ENCODE measurements around the gene GPR6.
A peak's percentile ranks its signal among the peaks of the same experiment; 100 is the strongest.

The GPR6 gene

DNA sequence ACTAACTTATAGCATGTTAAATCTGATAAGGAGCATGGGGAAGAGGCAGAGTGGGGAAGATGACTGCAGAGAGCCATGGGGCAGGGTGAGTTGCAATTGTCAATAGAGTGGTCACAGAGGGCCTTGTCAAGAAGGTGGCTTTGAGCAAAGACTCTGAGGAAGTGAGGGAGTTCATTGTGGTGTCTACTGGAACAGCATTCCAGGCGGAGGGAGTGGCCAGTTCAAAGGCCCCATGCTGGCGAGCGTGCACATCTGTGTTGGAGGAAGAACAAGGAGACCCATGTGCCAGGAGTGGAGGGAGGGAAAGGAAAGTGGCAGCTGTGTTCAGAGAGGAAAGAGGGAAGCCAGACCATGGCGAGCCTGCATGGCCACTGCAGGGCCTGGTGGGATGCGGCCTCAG is 15.8 kb upstream of the GPR6 start:
- Histone ChIP-seq H4K20me1 (no peaks in the 10 kb centered on the region), H3K4me2 (peak overlapping the region; percentile 67), H3K4me3 (no peak overlapping the region), H3K27ac (no peak overlapping the region; the same call in 1 of the 2 replicates), H3K9ac (no peak overlapping the region), H3K4me1 (peaks cover 25% of the 10 kb centered on the region), H3K9me3 (peaks cover 22% of the 10 kb centered on the region), H3K36me3 (no peaks in the 10 kb centered on the region), H3K27me3 (no peaks in the 10 kb centered on the region)
- TF ChIP-seq Cebpa-rat (IDR thresholded peaks at IDR 0.05): no peak

DNA sequence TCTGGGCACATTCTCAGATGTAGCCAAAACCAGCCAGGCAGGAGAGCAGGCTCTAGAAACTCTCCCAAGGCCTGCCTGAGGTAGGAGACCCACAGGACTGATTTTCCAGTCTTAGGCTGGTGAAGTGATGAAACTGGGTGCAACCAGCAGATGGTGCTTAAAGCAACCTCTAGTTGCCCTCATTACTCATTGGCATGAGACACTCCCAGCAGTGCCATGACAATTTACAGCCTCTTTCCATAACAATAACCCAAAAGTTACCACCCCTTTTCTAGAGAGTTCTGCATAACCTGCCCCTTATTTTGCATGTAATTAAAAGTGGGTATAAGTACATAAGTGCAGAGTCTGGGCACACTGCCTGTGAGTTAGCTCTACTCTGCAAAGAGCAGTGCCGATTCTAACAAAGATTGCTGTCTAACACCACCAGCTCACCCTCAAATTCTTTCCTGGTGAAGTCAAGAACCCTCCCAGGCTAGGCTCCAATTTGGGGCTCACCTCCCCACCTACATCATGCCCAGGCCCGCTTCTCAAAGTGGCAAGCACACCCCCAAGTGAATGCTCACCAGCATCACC is 14.4 kb upstream of the GPR6 start:
- TF ChIP-seq Cebpa-rat (IDR thresholded peaks at IDR 0.05): no peak

DNA sequence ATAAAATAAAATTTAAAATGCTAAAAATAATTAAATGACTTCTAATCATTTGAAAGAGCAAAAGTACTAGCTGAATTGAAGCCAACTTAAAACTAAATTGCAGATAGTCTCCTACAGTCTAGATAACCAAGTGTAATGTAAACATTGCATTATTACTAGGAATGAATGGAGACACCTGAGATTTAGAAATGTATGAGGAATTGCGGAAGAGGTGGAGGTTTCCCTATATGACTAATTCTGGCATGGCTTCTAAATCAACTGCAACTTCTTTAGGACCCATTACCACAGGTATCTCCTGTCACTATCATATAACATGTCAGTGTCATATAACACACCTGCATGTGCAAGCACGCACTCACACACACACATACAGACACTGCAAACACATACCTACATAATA is 13.2 kb upstream of the GPR6 start:
- peaks cover 36% of the 10 kb centered on the region for H3K4me1 ChIP-seq
- H3K36me3 ChIP-seq: no peaks in the 10 kb centered on the region
- TF ChIP-seq Cebpa-rat (IDR thresholded peaks at IDR 0.05): no peak
- H3K4me2 ChIP-seq: no peak overlapping the region
- no peak overlapping the region for H3K27ac ChIP-seq
- no peak overlapping the region for H3K9ac ChIP-seq
- H4K20me1 ChIP-seq: no peaks in the 10 kb centered on the region
- H3K9me3 ChIP-seq: peaks cover 22% of the 10 kb centered on the region
- H3K4me3 ChIP-seq: no peak overlapping the region
- no peaks in the 10 kb centered on the region for H3K27me3 ChIP-seq

More for the DNA sequence above, 14.4 kb upstream of the GPR6 start:
- H4K20me1 ChIP-seq: no peaks in the 10 kb centered on the region
- peaks cover 22% of the 10 kb centered on the region for H3K9me3 ChIP-seq
- H3K27ac ChIP-seq: no peak overlapping the region
- H3K4me2 ChIP-seq: no peak overlapping the region
- no peak overlapping the region for H3K9ac ChIP-seq
- no peaks in the 10 kb centered on the region for H3K27me3 ChIP-seq
- no peak overlapping the region for H3K4me3 ChIP-seq
- peaks cover 36% of the 10 kb centered on the region for H3K4me1 ChIP-seq
- H3K36me3 ChIP-seq: no peaks in the 10 kb centered on the region

DNA sequence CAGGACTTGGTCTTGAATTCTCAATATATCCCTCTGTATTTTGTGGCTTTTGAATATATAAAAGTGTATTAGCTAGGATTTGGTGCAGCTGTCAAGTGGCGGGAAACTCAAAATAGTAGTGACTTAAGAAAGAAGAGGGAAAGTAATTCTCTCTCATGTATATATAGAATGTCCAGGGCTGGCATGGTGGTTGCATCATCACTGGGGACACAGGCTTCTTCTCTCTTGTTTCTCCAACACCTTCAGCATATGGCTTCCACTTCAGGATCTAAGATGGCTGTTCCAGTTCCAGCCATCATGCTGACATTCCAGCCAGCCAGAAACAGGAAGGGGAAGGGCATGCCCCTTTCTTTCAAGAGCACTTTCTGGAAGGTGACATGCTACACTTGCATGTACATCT is 11.8 kb upstream of the GPR6 start:
- Histone ChIP-seq H3K27ac (no peak overlapping the region), H3K4me1 (peaks cover 27% of the 10 kb centered on the region), H3K27me3 (no peaks in the 10 kb centered on the region), H4K20me1 (no peaks in the 10 kb centered on the region), H3K4me2 (no peak overlapping the region), H3K4me3 (no peak overlapping the region), H3K36me3 (no peaks in the 10 kb centered on the region), H3K9ac (no peak overlapping the region), H3K9me3 (peaks cover 22% of the 10 kb centered on the region)
- TF ChIP-seq Cebpa-rat (IDR thresholded peaks at IDR 0.05): no peak

DNA sequence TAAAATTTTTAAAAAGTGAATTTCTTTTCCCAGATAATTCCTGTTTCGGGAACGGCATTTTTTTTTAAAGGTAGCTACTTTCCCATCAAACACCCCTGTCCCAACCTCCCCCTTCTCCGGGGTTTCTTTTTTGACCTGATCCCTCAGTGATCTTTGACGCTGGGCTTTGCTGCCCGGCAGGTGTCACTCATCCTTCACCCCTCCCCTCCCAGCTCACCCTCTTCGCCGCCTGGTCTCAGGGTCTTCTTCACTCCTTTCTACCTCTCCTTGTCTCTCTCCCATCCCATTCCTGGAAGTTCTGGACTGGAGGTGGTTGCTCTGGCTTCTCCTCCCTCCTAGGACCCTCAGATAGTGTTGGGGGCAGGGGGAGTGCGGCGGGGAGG is 329 bp upstream of the GPR6 start:
- H3K27ac ChIP-seq: no peak overlapping the region
- H4K20me1 ChIP-seq: no peaks in the 10 kb centered on the region
- no peak overlapping the region for H3K9ac ChIP-seq
- H3K36me3 ChIP-seq: no peaks in the 10 kb centered on the region
- TF ChIP-seq Cebpa-rat (IDR thresholded peaks at IDR 0.05): no peak
- peaks cover 14% of the 10 kb centered on the region for H3K9me3 ChIP-seq
- no peak overlapping the region for H3K4me3 ChIP-seq
- no peaks in the 10 kb centered on the region for H3K27me3 ChIP-seq
- no peak overlapping the region for H3K4me2 ChIP-seq
- H3K4me1 ChIP-seq: no peaks in the 10 kb centered on the region

DNA sequence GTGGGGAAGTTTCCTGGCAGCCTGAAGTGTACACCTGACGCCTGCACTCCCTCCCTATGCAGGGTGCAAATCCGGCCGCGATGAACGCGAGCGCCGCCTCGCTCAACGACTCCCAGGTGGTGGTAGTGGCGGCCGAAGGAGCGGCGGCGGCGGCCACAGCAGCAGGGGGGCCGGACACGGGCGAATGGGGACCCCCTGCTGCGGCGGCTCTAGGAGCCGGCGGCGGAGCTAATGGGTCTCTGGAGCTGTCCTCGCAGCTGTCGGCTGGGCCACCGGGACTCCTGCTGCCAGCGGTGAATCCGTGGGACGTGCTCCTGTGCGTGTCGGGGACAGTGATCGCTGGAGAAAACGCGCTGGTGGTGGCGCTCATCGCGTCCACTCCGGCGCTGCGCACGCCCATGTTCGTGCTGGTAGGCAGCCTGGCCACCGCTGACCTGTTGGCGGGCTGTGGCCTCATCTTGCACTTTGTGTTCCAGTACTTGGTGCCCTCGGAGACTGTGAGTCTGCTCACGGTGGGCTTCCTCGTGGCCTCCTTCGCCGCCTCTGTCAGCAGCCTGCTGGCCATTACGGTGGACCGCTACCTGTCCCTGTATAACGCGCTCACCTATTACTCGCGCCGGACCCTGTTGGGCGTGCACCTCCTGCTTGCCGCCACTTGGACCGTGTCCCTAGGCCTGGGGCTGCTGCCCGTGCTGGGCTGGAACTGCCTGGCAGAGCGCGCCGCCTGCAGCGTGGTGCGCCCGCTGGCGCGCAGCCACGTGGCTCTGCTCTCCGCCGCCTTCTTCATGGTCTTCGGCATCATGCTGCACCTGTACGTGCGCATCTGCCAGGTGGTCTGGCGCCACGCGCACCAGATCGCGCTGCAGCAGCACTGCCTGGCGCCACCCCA is 1.2 kb downstream of the GPR6 start:
- H3K27ac ChIP-seq: no peak overlapping the region
- H4K20me1 ChIP-seq: no peaks in the 10 kb centered on the region
- H3K27me3 ChIP-seq: no peaks in the 10 kb centered on the region
- no peaks in the 10 kb centered on the region for H3K4me1 ChIP-seq
- peaks cover 14% of the 10 kb centered on the region for H3K9me3 ChIP-seq
- H3K4me3 ChIP-seq: no peak overlapping the region
- no peaks in the 10 kb centered on the region for H3K36me3 ChIP-seq
- TF ChIP-seq Cebpa-rat (IDR thresholded peaks at IDR 0.05): no peak
- H3K9ac ChIP-seq: no peak overlapping the region
- H3K4me2 ChIP-seq: no peak overlapping the region

DNA sequence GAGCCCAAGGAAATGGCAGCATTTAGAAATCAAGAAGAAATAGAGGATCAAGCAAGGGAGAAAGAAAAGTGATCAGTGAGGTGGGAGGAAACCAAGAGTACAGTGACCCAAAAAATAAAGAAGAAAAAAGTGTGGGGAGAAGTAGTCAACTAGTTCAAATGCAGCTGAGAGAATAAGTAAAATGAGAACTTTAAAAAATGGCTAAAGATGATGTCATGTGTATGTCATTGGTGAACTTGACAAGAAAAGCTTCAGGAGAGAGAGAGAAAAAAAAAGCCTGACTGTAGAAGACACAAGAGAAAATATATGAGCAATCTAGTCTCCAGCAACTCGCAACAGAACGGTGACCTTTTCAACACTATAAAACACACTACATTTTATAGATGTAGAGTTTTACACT is 6.3 kb downstream of the GPR6 start:
- H3K27me3 ChIP-seq: no peaks in the 10 kb centered on the region
- TF ChIP-seq Cebpa-rat (IDR thresholded peaks at IDR 0.05): no peak

DNA sequence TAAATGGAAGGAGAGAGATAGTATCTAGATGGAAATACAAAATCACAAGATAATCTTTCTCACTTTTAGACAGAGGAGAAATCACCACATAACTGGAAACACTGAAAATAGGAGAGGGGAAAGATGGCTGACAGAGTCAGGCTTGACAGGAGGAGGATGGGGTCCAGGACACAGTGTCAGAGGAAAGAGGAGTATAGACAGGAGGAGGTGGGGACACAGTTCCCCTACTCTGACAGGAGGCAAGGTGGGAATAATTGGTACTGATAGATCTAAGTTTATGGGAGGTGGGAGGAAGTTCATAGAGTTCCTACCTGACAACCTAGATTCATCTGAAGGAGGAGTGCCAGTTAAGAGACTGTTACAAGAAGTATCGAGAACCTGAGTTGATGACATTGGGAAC is 9.1 kb downstream of the GPR6 start:
- Histone ChIP-seq H3K4me1 (no peaks in the 10 kb centered on the region), H3K27me3 (no peaks in the 10 kb centered on the region), H3K9ac (no peak overlapping the region), H3K9me3 (no peaks in the 10 kb centered on the region), H3K4me3 (no peak overlapping the region), H4K20me1 (no peaks in the 10 kb centered on the region), H3K36me3 (no peaks in the 10 kb centered on the region), H3K27ac (no peak overlapping the region), H3K4me2 (no peak overlapping the region)
- TF ChIP-seq Cebpa-rat (IDR thresholded peaks at IDR 0.05): no peak

More for the DNA sequence above, 6.3 kb downstream of the GPR6 start:
- Histone ChIP-seq H3K4me2 (no peak overlapping the region), H3K9ac (no peak overlapping the region), H3K9me3 (peaks cover 7% of the 10 kb centered on the region), H4K20me1 (no peaks in the 10 kb centered on the region), H3K27ac (no peak overlapping the region), H3K4me1 (no peaks in the 10 kb centered on the region), H3K36me3 (no peaks in the 10 kb centered on the region), H3K4me3 (no peak overlapping the region)

DNA sequence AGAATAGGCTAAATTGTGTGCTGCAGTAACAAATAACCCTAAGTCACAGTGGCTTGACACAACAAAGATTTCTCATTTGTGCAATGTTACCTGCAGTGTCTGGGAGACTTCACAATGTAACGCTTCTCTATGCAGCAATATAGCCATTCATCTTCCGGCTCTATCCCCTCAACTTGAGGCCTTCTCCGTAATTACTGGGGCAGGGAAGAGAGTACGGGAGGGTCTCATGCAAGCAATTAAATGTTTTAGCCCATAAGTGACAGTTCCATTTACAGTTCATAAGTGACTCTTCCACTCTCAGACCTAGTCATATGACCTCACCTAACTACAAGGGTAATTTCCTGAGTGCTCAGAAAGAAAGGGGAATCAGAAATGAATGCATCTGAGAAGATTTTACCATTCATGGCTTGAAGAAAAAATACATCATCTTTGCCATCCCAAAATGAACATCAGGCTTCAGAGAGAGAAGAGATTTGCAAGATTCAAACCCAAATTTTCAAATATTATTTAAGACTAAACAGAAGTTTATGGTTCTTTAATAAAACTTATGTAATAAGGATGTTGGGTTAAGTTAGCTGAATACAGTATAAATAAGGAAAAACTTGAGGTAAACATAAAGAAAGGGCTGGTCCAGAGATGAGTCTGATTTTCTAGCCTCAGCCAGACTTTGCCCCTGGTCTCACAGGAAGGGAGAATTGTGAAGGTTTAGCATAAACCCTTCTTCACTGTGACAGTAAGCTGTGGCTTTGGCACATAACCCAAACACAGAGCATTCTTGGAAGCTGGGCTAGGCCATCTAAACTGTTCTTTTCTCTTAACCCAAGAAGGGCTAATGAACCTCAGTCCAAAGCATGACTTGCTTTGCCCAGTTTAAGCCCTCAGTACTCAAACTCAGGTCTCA is 13.3 kb downstream of the GPR6 start:
- Histone ChIP-seq H4K20me1 (no peaks in the 10 kb centered on the region), H3K36me3 (no peaks in the 10 kb centered on the region), H3K9ac (no peak overlapping the region), H3K4me1 (no peaks in the 10 kb centered on the region), H3K4me3 (no peak overlapping the region), H3K27me3 (no peaks in the 10 kb centered on the region; the same call in 1 of the 2 replicates), H3K27ac (no peak overlapping the region), H3K4me2 (no peak overlapping the region), H3K9me3 (no peaks in the 10 kb centered on the region)
- no peak for TF ChIP-seq Cebpa-rat (IDR thresholded peaks at IDR 0.05)
